HepG2 (cell line): Measurements from ENCODE around the gene DCUN1D4.

ENCODE experiments used
- FOXJ3 ChIP-seq: sonication (generic); formaldehyde crosslinking; IDR thresholded peaks from 2 replicates; pipeline ENCODE4 v1.4.0; 2020; ENCODE audit warnings: missing genetic modification reagents, mild to moderate bottlenecking, borderline replicate concordance
- MLX ChIP-seq: IDR thresholded peaks from 2 replicates; pipeline ENCODE4 v1.6.1; 2016

GRCh38 chr4:51862199-51862598 lies 19.2 kb downstream of the DCUN1D4 start:
- no peak for TF ChIP-seq FOXJ3 (CRISPR knock-in tag)
- TF ChIP-seq MLX (CRISPR knock-in tag): no peak
